ENCODE data around the gene LRRC8E. TPM values are rescaled to one million over a fixed set of nuclear protein-coding genes. Genes with fewer than 3 reads are reported as not detected.

Gene LRRC8E
- total RNA-seq, 4 donors from 2014 or later, result 27.3 to 31.8 (median 29.8) TPM

DNA sequence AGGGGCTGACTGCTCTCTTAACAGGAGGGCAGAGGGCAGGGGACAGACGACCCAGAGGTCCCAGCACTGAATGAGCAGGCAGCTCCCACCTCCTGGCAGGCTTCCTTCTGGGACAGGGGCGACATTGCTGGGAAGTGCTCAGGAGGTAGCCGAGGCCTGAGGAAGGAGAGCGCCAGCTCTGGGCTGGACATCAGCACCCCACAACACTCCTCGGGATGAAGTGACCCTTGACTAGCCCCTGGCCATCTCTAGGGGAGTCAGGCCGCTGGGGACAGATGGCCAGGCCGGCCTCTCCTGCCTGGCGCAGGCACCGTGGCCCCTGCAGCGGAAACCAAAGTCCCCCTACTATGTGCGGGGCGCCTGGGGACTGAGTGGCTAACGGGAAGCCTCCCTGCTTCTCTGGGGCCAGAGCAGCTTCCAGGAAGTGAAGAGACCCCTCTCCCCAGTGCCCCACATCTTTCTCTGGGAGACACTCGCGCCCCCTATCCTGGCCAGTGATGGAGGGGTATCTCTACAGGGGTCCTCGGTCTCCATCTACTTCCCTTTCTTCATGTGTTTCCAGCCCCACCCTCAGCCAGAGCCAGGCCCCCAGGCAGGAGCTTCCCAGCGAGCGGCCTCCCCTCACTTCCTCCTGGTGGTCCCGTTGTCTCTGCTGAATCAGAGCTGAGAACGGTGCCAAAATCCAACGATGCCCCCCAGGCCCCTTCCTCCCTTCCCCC, 24.2 kb upstream of the LRRC8E start:
- TF ChIP-seq POLR2A (IDR thresholded peaks at IDR 0.05), result no peak
- TF ChIP-seq, protein P1, sequence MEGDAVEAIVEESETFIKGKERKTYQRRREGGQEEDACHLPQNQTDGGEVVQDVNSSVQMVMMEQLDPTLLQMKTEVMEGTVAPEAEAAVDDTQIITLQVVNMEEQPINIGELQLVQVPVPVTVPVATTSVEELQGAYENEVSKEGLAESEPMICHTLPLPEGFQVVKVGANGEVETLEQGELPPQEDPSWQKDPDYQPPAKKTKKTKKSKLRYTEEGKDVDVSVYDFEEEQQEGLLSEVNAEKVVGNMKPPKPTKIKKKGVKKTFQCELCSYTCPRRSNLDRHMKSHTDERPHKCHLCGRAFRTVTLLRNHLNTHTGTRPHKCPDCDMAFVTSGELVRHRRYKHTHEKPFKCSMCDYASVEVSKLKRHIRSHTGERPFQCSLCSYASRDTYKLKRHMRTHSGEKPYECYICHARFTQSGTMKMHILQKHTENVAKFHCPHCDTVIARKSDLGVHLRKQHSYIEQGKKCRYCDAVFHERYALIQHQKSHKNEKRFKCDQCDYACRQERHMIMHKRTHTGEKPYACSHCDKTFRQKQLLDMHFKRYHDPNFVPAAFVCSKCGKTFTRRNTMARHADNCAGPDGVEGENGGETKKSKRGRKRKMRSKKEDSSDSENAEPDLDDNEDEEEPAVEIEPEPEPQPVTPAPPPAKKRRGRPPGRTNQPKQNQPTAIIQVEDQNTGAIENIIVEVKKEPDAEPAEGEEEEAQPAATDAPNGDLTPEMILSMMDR (IDR thresholded peaks at IDR 0.05), result no peak
- WGBS, 2 donors, result 68 to 87% methylated on average over 10 to 13 of the region's 21 CpGs
- H3K4me3 ChIP-seq (ENCODE audit: low read depth, poor library complexity, severe bottlenecking), result no peak overlapping the region
- intact Hi-C loops (cut with DNase I; ENCODE audit: low total_unique reads), result no loop called here
- DNase-seq (ENCODE audit: low spot score in 2 of 2), result no peak

DNA sequence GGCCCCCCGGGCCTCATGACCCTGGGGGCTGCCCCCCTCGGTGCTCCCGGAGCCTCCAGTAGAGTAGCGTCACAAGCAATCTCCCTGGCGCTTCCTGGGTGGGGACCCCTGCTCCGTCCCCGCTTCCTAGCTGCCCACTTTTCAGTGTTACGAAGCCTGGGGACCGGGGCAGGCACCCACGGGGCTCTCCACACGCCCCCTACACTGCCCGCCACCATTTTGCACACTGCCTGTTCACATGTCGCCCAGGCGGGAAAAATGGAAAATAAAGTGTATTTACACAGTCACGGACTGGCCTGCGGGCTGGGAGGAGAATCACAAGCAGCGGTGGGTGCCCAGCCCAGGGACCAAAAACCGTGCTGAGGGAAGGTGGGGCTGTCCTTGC, 23.6 kb upstream of the LRRC8E start:
- 66 to 68% methylated on average over 18 of the region's 18 CpGs for WGBS, 2 donors
- intact Hi-C loops (cut with DNase I; ENCODE audit: low total_unique reads), result no loop called here
- TF ChIP-seq POLR2A (IDR thresholded peaks at IDR 0.05), result no peak
- TF ChIP-seq, protein P1 (IDR thresholded peaks at IDR 0.05), result no peak
- no peak overlapping the region for H3K4me3 ChIP-seq (ENCODE audit: low read depth, poor library complexity, severe bottlenecking)
- DNase-seq (ENCODE audit: low spot score in 2 of 2), result no peak

DNA sequence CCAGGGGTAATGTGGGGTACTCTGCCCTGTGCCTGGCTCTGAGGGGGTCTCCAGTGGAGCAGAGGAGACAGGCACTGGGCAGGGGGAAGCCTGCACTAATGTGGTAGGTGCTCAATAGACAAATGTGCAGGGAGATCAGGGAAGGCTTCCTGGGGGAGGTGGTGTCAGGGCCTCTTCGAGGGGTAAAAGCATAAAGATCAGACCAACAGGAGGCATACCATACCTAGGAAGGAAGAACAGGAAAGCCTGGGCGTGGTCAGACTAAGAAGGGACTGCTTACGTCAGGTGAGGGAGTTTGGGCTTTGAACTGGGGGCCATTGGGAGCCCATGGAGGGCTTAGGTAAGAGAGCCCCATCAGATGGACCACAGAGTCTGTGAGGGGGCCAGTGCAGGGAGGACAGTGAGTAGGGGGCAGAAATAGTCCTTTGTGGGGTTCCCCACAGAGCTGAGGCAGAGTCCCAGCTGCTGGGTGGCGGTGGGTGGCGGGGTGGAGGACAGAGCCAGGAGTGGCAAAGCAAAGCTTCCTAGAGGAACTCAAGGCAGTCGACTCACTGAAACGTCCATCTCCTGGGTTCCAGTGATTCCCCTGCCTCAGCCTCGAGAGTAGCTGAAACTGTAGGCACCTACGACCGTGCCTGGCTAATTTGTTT, 22.9 kb upstream of the LRRC8E start:
- TF ChIP-seq, protein P1 (IDR thresholded peaks at IDR 0.05), result no peak
- TF ChIP-seq POLR2A (IDR thresholded peaks at IDR 0.05), result no peak
- intact Hi-C loops (cut with DNase I; ENCODE audit: low total_unique reads), result no loop called here
- 37 to 40% methylated on average over 10 of the region's 10 CpGs for WGBS, 2 donors
- DNase-seq (ENCODE audit: low spot score in 2 of 2), result no peak
- no peak overlapping the region for H3K4me3 ChIP-seq (ENCODE audit: low read depth, poor library complexity, severe bottlenecking)

DNA sequence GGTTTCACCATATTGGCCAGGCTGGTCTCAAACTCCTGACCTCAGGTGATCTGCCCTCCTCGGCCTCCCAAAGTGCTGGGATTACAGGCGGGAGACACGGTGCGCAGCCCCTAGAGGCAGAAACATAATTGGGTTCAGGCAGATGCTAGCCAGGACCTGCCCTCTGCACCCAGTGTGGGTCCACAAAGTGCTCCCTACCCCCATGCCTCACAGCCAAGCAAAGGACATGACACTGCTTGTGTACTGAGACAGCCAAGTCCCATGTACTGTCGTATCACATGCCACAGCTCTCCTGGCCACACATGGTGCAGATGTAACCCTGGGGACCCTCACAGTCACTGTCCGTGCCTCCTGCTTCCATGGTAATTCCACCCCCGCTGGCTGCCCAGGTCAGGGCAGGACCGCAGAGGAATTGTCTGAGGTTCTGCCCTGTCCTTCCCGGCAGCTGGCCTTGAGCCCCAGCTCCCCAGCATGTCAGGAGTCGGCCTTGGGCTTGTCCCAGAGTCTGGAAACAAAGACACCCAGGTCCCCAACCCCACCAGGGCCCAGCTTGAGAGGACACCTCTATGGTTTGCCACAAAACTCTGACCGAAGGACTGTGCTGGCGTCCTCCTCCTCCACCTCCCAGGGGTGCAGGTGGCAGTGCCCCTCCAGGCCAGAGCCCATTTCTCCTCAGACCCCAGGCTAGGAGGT, 21.8 kb upstream of the LRRC8E start:
- no peak for DNase-seq (ENCODE audit: low spot score in 2 of 2)
- WGBS, 2 donors, result 48 to 54% methylated on average over 6 to 12 of the region's 12 CpGs
- TF ChIP-seq, protein P1 (IDR thresholded peaks at IDR 0.05), result no peak
- TF ChIP-seq POLR2A (IDR thresholded peaks at IDR 0.05), result no peak
- no peak overlapping the region for H3K4me3 ChIP-seq (ENCODE audit: low read depth, poor library complexity, severe bottlenecking)
- intact Hi-C loops (cut with DNase I; ENCODE audit: low total_unique reads), result no loop called here

DNA sequence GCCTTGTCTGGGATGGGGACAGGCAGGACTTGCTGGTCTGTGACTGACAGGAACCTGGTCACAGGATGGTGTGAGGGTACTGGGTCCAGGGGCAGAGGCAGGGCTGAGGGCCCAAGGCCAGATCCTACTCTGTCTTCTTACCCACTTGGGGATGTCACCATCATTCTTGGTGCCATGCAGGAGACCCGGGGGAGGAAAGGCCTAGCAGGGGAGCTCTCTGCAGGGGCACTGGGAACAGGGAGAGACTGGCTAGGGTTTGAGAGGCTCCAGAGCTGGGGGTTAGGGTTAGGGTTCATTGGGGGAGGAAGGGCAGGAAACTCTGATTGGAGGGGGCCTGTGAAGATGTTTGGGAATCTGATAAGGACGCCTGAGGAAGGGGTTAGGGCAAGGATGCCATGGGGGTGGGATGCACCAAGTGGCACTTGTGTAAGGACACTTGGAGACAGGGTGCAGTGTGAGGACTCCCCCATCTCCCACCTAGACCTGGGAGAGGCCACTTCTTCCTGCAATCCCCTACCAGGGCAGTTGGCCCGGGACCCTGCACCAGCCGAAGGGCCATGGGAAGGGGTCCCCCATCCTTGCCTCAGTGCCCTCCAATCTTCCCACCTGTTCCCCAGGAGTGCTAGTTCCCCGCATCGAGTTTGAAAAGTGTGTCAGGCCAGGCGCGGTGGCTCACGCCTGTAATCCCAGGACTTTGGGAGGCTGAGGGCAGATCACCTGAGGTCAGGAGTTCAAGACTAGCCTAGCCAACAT, 21.0 kb upstream of the LRRC8E start:
- H3K4me3 ChIP-seq (ENCODE audit: low read depth, poor library complexity, severe bottlenecking), result no peak overlapping the region
- no peak for DNase-seq (ENCODE audit: low spot score in 2 of 2)
- no peak for TF ChIP-seq POLR2A (IDR thresholded peaks at IDR 0.05)
- TF ChIP-seq, protein P1 (IDR thresholded peaks at IDR 0.05), result no peak
- intact Hi-C loops (cut with DNase I; ENCODE audit: low total_unique reads), result no loop called here
- WGBS, 2 donors, result 88 to 90% methylated on average over 9 of the region's 9 CpGs
